HCT116 (cell line): ENCODE measurements around the gene SCFD2.

ENCODE experiments used
- CTCF ChIP-seq, 3 experiments: fragments of 200-600 bp in 1 of 3; sonication (generic) in 1 of 3; IDR thresholded peaks in 2 of 3; conservative IDR thresholded peaks in 1 of 3; 2 replicates each; pipeline ENCODE4 v1.5.1; 2012 to 2017; ENCODE audit warnings: low read depth in 2 of 3, low read length in 2 of 3, antibody characterized with exemption in 1 of 3, borderline replicate concordance in 1 of 3, control low read depth in 1 of 3, mild to moderate bottlenecking in 1 of 3, mixed read lengths in 1 of 3, mixed run types in 1 of 3, moderate library complexity in 1 of 3; ENCODE audit not compliant: insufficient read depth in 1 of 3
- EGR1 ChIP-seq: IDR thresholded peaks from 2 replicates; pipeline ENCODE4 v1.6.1; 2012; ENCODE audit warnings: low read depth
- EZH2phosphoT487 ChIP-seq: fragments of 200-600 bp; IDR thresholded peaks from 2 replicates; pipeline ENCODE4 v1.6.1; 2018; ENCODE audit warnings: antibody characterized with exemption, borderline replicate concordance
- POLR2AphosphoS5 ChIP-seq: IDR thresholded peaks from 2 replicates; pipeline ENCODE4 v1.6.1; 2011; ENCODE audit warnings: mild to moderate bottlenecking, low read depth, low read length, moderate library complexity
- REST ChIP-seq: IDR thresholded peaks from 2 replicates; pipeline ENCODE4 v1.6.1; 2012; ENCODE audit warnings: low read depth
- SIN3A ChIP-seq: IDR thresholded peaks from 2 replicates; pipeline ENCODE4 v1.6.1; 2012; ENCODE audit warnings: low read depth
- SP1 ChIP-seq: IDR thresholded peaks from 2 replicates; pipeline ENCODE4 v1.6.1; 2012; ENCODE audit warnings: low read depth
- ZBTB33 ChIP-seq: IDR thresholded peaks from 2 replicates; pipeline ENCODE4 v1.6.1; 2011; ENCODE audit warnings: mild to moderate bottlenecking, low read length, moderate library complexity; ENCODE audit not compliant: insufficient replicate concordance; ENCODE audit errors: extremely low read depth

- TF ChIP-seq EGR1 (no peak), SP1 (no peak), POLR2AphosphoS5 (no peak), SIN3A (no peak), REST (no peak), CTCF (IDR thresholded peaks at IDR 0.05 in 2 of 3, conservative IDR thresholded peaks at IDR 0.05 in 1 of 3; ENCODE audit: borderline replicate concordance in 1 of 3, insufficient read depth in 1 of 3, low read depth in 2 of 3, low read length in 2 of 3) (no peak), EZH2phosphoT487 (no peak), ZBTB33 (no peak)
These were observed 260.5 kb downstream of the SCFD2 start for GRCh38 chr4:53105313-53105712.
